ENCODE measurements around the gene ZNF396. TPM values are rescaled to one million over a fixed set of nuclear protein-coding genes. Genes with fewer than 3 reads are reported as not detected.

Gene ZNF396
- total RNA-seq, result 0.29 and 0.33 TPM in 2 replicates

GRCh38 chr18:35376742-35377695, at the start of gene ZNF396:
Gene ZNF396 (minus strand): TSS chr18:35377337. CDS start chr18:35374292, 3,045 bp downstream.

GRCh38 chr18:35343936-35344735, 33.0 kb downstream of the ZNF396 start, which contains the start of gene ZNF24:
Gene ZNF24 (minus strand): TSS chr18:35344420. CDS start chr18:35340650, 3,770 bp downstream.

Other genes starting within 250 kb of the ZNF396 start
- gene ZNF397, start 136.3 kb downstream of the ZNF396 start, total RNA-seq, result 7.2 and 8.5 TPM in 2 replicates
- 13.4 and 16.4 TPM in 2 replicates for gene ZSCAN30, start 87.1 kb downstream of the ZNF396 start, total RNA-seq
- gene ZNF24, start 32.9 kb downstream of the ZNF396 start, total RNA-seq, result 32.1 and 32.7 TPM in 2 replicates
- gene INO80C, start 120.6 kb upstream of the ZNF396 start, total RNA-seq, result 18.0 and 20.2 TPM in 2 replicates
- gene GALNT1, start 204.4 kb upstream of the ZNF396 start, total RNA-seq, result 239 and 261 TPM in 2 replicates